Activated CD4-positive, alpha-beta T cell treated with anti-CD3 and anti-CD28 coated beads, Interleukin-2, amount 10 ng/mL, durations not matched to agents 7 days and 5 days (primary cell): ENCODE data around the gene MAGI2. TPM values are rescaled to one million over a fixed set of nuclear protein-coding genes. Genes with fewer than 3 reads are reported as not detected.

Experiments used
- CTCF ChIA-PET: fragments of 350-600 bp; sonication (Branson Sonifier 250); formaldehyde crosslinking; loops from one replicate; lab custom pipeline; 2021; ENCODE audit warnings: antibody characterized with exemption; lab: Charles Lee
- POLR2A ChIA-PET: fragments of 350-600 bp; sonication (Branson Sonifier 250); formaldehyde crosslinking; loops from one replicate; lab custom pipeline; 2021; ENCODE audit warnings: antibody characterized with exemption; lab: Charles Lee
- DNase-seq: peaks from one replicate; pipeline ENCODE4 v3.0.0-alpha.2; 2020
- H3K27ac Mint-ChIP-seq: one replicate; pipeline ENCODE4 v1.8.0; 2021; ENCODE audit warnings: mild to moderate bottlenecking, moderate library complexity, mixed read lengths
- H3K27me3 Mint-ChIP-seq: one replicate; pipeline ENCODE4 v1.8.0; 2021; ENCODE audit warnings: mixed read lengths
- H3K36me3 Mint-ChIP-seq: one replicate; pipeline ENCODE4 v1.8.0; 2021; ENCODE audit warnings: low read depth, mixed read lengths
- H3K4me1 Mint-ChIP-seq: one replicate; pipeline ENCODE4 v1.8.0; 2021; ENCODE audit warnings: mixed read lengths
- H3K4me3 Mint-ChIP-seq: one replicate; pipeline ENCODE4 v1.8.0; 2021; ENCODE audit warnings: mild to moderate bottlenecking, moderate library complexity, mixed read lengths
- H3K9me3 Mint-ChIP-seq: one replicate; pipeline ENCODE4 v1.8.0; 2021; ENCODE audit warnings: mixed read lengths
- total RNA-seq, 2 experiments: library from RNA; stranded (reverse); gene quantifications; one replicate each; pipeline ENCODE4 v1.2.3, GENCODE V29; 2021

The MAGI2 gene
- total RNA-seq, 2 experiments from 2014 or later: 0.05 to 0.10 TPM

DNA sequence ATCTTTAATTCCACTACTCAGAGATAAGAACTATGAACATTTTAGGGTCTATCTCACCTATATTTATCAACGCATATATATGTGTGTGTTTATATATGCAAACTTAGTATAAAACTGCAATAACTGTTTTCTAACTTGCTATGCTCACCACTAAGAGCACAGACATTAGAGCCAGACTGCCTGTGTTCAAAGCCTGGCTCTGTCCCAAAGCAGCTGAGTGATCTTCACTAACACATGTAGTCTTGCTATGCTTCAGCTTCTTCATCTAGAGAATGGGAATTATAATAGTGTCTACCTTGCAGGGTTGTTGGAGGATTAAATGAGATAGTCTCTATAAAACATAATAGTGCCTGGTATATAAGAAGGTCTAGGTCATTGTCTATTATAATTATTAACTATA lies 165.5 kb downstream of the MAGI2 start:
- ChIA-PET CTCF (no interaction called here), POLR2A (no interaction called here)
- no peaks in the 10 kb centered on the region for H3K27me3 Mint-ChIP-seq
- H3K27ac Mint-ChIP-seq: no peak overlapping the region
- H3K4me3 Mint-ChIP-seq: no peak overlapping the region
- H3K9me3 Mint-ChIP-seq: no peaks in the 10 kb centered on the region
- no peak for DNase-seq
- H3K4me1 Mint-ChIP-seq: no peaks in the 10 kb centered on the region
- no peaks in the 10 kb centered on the region for H3K36me3 Mint-ChIP-seq

DNA sequence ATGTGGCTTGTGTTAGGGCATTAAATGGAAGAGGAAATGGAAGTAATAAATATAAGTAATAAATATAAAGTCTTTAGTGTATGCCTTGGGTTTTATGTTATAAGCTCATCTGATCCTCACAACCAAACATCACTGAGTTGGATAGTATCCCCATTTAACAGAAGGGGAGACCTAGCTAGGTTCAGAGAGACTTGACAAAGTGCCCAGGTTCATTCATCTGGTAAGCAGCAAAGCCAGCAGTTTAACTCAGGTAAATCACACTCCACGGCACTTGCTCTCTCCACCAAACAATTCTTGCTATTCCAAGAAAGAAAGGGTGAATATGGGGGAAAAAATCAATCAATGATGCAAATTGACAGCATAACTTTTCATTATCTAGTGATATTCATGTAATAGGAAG lies 167.3 kb downstream of the MAGI2 start:
- Mint-ChIP-seq H3K4me3 (no peak overlapping the region), H3K9me3 (no peaks in the 10 kb centered on the region), H3K27ac (no peak overlapping the region), H3K36me3 (no peaks in the 10 kb centered on the region), H3K27me3 (peaks cover 2% of the 10 kb centered on the region), H3K4me1 (no peaks in the 10 kb centered on the region)
- CTCF ChIA-PET: no interaction called here
- POLR2A ChIA-PET: no interaction called here
- no peak for DNase-seq

DNA sequence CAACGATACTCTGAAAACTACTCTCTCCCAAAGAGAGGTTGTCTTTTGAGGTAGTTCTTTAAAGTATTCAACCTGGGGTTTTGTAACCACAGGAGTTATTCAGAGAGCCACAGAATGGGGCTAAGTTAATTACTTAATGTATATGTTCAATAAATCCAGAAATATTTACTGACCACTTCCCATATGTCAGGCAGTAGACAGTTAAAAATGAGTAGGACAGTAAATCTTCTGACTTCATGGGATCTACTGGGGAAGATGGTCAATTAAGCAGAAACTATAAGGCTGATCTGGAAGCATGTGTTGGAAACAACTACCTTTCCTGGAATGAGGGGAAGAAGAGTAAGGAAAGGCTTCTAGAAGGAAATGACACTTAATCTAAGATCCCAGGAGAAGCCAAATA lies 167.7 kb downstream of the MAGI2 start:
- DNase-seq: no peak
- Mint-ChIP-seq H3K4me1 (no peaks in the 10 kb centered on the region), H3K4me3 (no peak overlapping the region), H3K27ac (no peak overlapping the region), H3K36me3 (no peaks in the 10 kb centered on the region), H3K9me3 (no peaks in the 10 kb centered on the region), H3K27me3 (peaks cover 2% of the 10 kb centered on the region)
- CTCF ChIA-PET: no interaction called here
- POLR2A ChIA-PET: no interaction called here

DNA sequence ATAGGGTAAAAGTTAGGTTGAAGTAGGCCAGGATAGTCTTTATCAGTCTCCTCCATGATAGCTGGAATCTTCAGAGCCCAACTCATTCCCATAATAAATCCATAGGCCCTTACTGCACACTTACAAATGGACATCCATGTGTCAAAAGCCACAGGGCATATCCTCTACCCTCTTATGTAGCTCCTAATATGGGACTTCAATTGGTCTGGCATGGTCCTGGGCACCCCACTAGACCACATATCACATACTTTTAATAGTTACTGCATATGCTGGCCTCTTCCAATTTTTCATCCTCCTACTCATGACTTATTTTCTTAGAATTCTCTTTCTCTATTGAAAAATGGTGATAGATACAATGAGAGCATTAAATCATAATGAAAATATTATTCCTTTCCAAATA lies 169.3 kb downstream of the MAGI2 start:
- no peak overlapping the region for H3K4me3 Mint-ChIP-seq

DNA sequence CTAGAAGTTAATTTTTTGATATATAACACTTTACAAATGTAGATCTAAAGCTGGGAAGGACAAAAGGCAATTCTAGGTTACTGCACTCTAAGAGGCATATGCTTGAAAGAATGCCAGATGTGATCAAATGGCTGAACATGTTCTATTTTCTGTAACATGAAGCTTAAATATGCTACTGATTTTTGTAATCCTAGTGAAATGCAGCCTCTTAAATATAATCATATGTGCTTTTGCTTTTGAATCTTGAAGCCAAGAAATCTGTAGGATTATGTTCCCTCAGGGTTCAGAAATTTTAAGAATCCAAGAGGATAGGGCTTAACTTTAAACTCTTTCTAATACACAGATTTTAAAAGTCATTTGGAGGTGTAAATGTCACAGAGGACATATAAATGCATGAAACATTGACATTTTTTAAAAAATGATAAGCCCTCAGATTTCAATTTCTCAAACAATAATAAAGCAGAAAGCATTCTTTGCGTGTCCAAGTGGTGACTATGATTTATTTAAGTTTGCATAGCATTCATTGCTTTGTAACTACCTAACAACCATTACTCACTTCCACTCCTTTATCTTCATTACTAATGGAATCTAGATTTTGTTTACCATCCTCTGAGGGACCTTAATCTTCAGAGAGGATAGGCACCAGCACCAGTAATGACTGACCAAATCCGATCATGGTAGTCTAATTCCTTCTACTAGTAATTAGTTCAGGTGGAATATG lies 170.4 kb downstream of the MAGI2 start:
- Mint-ChIP-seq H3K27ac (no peak overlapping the region), H3K4me1 (no peaks in the 10 kb centered on the region), H3K9me3 (no peaks in the 10 kb centered on the region), H3K36me3 (no peaks in the 10 kb centered on the region), H3K4me3 (no peak overlapping the region), H3K27me3 (peaks cover 2% of the 10 kb centered on the region)
- ChIA-PET CTCF (no interaction called here), POLR2A (no interaction called here)
- DNase-seq: no peak

More for the DNA sequence above, 169.3 kb downstream of the MAGI2 start:
- Mint-ChIP-seq H3K27ac (no peak overlapping the region), H3K36me3 (no peaks in the 10 kb centered on the region), H3K4me1 (no peaks in the 10 kb centered on the region), H3K9me3 (no peaks in the 10 kb centered on the region), H3K27me3 (peaks cover 2% of the 10 kb centered on the region)
- ChIA-PET CTCF (no interaction called here), POLR2A (no interaction called here)
- no peak for DNase-seq

DNA sequence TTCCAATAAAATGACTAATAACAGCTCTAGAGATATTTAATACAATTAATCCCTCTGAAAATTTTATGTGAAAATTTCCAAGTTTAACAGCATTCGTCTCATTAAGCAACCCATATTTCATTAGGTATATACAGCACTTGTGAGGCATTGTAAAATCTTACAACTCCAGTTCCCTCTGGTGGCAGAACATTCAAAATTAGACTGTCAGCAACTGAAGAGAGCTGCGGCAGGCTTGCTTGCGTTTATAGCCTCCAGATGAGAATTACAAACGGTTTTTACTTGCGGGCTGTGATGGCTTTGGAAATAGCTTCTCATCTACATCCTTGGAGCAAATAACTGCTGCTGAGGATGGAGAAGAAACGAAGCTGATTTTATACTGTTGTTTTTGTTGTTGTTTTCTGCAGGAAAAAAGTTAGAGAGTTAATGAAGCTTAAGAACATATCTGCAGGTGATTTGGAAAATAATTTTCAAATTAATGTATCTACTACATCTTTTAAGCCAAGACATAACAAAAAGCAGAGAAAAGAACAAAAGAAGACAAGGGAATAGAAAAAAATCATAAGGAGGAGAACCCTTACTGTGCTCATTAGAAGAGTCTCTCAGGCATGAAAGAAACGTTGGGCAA lies 171.3 kb downstream of the MAGI2 start:
- DNase-seq: no peak
- POLR2A ChIA-PET: no interaction called here
- no peaks in the 10 kb centered on the region for H3K9me3 Mint-ChIP-seq
- no peaks in the 10 kb centered on the region for H3K4me1 Mint-ChIP-seq
- CTCF ChIA-PET: no interaction called here
- no peaks in the 10 kb centered on the region for H3K36me3 Mint-ChIP-seq
- H3K27ac Mint-ChIP-seq: no peak overlapping the region
- no peak overlapping the region for H3K4me3 Mint-ChIP-seq
- peaks cover 2% of the 10 kb centered on the region for H3K27me3 Mint-ChIP-seq

DNA sequence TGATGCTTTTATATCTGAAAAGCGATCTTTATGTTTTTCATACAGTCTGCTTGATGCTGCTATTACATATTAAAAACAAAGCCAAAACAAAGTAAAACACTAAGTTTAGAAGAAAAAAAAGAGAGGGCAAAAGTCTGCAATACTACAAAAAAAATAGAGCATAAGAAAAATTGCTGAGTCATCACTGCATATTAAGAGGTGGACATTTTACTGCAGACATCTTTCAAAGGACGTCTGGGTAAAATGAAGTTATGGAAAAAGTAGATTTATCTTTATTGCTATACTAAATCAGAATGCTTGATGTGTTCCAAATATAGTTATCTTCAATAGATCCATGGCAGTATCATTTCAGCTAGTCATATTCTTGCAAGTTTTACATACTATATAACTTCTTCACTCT lies 172.0 kb downstream of the MAGI2 start:
- H3K36me3 Mint-ChIP-seq: no peaks in the 10 kb centered on the region
- no peaks in the 10 kb centered on the region for H3K9me3 Mint-ChIP-seq
- no peaks in the 10 kb centered on the region for H3K4me1 Mint-ChIP-seq
- peaks cover 2% of the 10 kb centered on the region for H3K27me3 Mint-ChIP-seq
- ChIA-PET POLR2A (no interaction called here), CTCF (interaction anchor here (0.6 kb wide), 1 partner anchor 1605 kb away, joined by 3 read pairs; no protein-coding TSS in a partner anchor)
- H3K4me3 Mint-ChIP-seq: no peak overlapping the region
- no peak for DNase-seq
- H3K27ac Mint-ChIP-seq: no peak overlapping the region

DNA sequence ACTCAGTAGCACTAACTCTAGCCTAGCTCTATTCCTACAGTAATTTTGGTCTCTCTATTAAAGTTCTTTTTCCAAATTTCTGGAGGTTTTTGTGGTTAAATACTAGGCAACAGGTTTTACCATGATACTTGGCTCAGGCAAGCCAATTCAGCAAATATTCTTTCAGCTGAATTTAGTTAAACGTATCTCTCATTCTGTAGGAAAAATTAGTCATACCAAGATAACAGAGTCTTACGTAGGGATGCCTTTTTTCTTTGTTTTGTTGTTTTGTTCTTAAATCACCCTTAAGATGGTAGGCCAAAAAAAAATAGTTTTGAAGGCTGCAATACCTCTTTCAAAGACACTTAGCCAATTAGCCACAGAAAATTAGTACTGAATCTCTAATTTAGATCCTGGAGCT lies 180.5 kb downstream of the MAGI2 start:
- H3K36me3 Mint-ChIP-seq: no peaks in the 10 kb centered on the region
- DNase-seq: no peak
- POLR2A ChIA-PET: no interaction called here
- H3K4me1 Mint-ChIP-seq: no peaks in the 10 kb centered on the region
- CTCF ChIA-PET: no interaction called here
- no peaks in the 10 kb centered on the region for H3K27me3 Mint-ChIP-seq
- no peaks in the 10 kb centered on the region for H3K9me3 Mint-ChIP-seq
- no peak overlapping the region for H3K4me3 Mint-ChIP-seq
- no peak overlapping the region for H3K27ac Mint-ChIP-seq

DNA sequence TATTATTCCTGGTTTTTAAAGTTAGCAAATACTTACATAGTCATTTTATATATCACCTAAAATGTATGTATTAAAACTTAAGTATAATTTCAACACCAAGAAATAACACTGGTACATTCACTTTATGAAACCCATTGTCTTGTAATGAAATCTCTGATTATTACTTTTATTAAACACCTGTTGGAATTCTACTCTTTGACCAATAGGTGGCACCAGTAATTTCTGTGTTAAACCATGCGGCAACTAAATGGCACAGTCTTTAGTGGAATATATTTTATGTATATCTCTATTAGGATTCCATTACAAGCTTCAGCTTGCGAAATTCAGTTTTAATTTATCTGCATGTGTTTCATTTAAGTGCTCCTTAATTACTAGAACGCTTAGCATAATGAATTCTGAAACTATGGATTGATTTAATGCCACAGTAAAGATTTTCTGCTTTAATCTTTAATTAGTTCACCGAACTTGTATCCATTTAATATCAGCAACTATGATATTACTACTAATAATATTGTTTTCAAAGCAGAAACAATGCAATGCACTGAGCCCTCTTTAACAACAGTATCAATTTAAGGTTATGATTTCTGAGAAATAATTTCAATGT lies 181.3 kb downstream of the MAGI2 start:
- Mint-ChIP-seq H3K4me1 (no peaks in the 10 kb centered on the region), H3K4me3 (no peak overlapping the region), H3K9me3 (no peaks in the 10 kb centered on the region), H3K36me3 (no peaks in the 10 kb centered on the region), H3K27me3 (no peaks in the 10 kb centered on the region), H3K27ac (no peak overlapping the region)
- POLR2A ChIA-PET: no interaction called here
- CTCF ChIA-PET: no interaction called here
- no peak for DNase-seq

DNA sequence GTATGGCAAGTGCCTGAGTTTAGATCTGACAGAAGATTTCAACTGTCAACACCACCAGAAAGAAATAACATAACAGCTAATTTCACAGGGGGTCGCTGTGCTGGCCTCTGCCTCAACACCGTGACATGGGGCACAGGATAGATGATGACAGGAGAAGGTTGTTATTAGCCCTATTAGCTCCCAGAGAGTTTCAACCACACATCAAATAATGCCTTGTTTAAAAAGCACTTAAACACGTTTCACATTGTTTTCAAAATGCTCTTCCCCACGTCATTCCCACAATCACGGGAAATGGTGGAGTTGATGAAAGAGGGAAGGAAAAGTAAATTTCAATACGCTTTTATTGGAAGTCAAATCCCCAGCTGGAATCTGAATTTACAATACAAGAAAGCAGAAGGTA lies 184.7 kb downstream of the MAGI2 start:
- DNase-seq: no peak
- Mint-ChIP-seq H3K27me3 (no peaks in the 10 kb centered on the region), H3K27ac (no peak overlapping the region), H3K4me3 (no peak overlapping the region), H3K4me1 (no peaks in the 10 kb centered on the region), H3K36me3 (no peaks in the 10 kb centered on the region), H3K9me3 (no peaks in the 10 kb centered on the region)
- ChIA-PET POLR2A (no interaction called here), CTCF (no interaction called here)

DNA sequence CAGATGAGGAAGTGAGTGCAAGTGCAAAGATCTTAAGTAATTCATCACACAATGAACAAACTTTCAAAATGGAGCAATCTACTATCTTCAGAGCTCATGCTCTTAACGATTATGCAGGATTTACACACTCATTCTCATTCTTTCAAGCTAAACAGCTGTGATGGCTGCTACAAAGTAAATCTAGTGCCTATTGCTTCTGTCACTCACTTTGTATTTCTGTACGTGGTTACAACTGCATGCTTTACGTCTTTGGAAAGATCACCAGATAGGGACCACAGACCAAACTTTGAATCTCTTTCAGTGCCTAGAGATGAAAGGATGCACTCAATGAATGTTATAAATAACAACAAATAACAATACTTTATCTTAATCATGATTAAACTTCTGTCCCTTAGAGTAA lies 194.6 kb downstream of the MAGI2 start:
- no peak for DNase-seq
- CTCF ChIA-PET: no interaction called here
- H3K9me3 Mint-ChIP-seq: no peaks in the 10 kb centered on the region
- no peaks in the 10 kb centered on the region for H3K27me3 Mint-ChIP-seq
- H3K27ac Mint-ChIP-seq: no peak overlapping the region
- H3K36me3 Mint-ChIP-seq: no peaks in the 10 kb centered on the region
- POLR2A ChIA-PET: no interaction called here
- no peak overlapping the region for H3K4me3 Mint-ChIP-seq
- H3K4me1 Mint-ChIP-seq: no peaks in the 10 kb centered on the region

DNA sequence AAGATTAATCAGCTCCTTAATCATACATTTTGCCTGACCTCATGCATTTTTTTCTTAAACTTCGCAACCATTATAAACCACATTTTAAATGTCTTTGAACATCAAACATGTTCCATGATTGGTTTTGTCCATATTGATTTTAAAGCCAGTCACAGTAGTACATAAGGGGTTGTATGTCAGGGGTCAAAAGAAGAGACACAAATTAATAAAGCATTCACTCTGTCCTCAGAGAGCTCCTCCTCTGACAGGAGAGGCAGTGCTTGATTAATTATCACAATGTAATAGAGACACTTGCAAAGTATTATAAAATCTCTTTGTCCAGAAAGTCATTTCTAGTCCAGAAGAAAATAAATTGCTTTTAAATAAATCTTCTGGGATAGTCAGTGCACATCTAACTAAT lies 195.5 kb downstream of the MAGI2 start:
- H3K36me3 Mint-ChIP-seq: no peaks in the 10 kb centered on the region
- no peak overlapping the region for H3K4me3 Mint-ChIP-seq
- H3K27me3 Mint-ChIP-seq: no peaks in the 10 kb centered on the region
- ChIA-PET CTCF (no interaction called here), POLR2A (no interaction called here)
- DNase-seq: no peak
- H3K9me3 Mint-ChIP-seq: no peaks in the 10 kb centered on the region
- H3K27ac Mint-ChIP-seq: no peak overlapping the region
- H3K4me1 Mint-ChIP-seq: no peaks in the 10 kb centered on the region

DNA sequence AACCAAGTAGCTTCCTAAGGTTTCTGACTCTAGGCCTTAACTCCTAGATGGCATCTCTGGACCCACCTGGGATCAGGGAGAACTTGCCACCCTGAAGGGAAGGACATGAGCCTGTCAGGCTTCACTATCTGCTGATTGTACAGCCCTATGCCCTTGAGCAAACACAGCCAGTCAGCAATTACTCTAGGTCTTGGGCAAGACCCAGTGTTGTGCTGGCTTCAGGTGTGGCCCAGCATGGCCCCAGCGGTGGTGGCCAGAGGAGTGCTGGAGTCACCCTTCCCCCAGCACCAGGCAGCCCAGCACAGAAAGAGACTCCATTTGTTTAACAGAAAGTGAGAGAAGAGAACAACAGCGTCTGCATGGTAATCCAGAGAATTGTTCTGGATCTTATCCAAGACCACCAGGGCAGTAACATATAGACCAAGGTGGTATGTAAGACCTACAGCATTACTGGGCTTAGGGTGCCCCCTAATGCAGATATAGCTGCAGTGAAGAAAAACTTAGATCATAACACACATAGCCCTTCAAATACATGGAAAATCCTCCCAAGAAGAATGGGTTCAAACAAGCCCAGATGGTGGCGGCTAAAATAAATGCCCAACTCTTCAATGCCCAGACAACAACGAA lies 207.7 kb downstream of the MAGI2 start:
- POLR2A ChIA-PET: no interaction called here
- Mint-ChIP-seq H3K27me3 (no peaks in the 10 kb centered on the region), H3K9me3 (no peaks in the 10 kb centered on the region), H3K27ac (no peak overlapping the region), H3K4me3 (no peak overlapping the region), H3K4me1 (no peaks in the 10 kb centered on the region), H3K36me3 (no peaks in the 10 kb centered on the region)
- CTCF ChIA-PET: no interaction called here
- no peak for DNase-seq
